ENCODE measurements around the gene DDX56. TPM values are rescaled to one million over a fixed set of nuclear protein-coding genes. Genes with fewer than 3 reads are reported as not detected.

The DDX56 gene
- total RNA-seq, 4 donors from 2014 or later: 34.1 to 69.6 (median 50.0) TPM

DNA sequence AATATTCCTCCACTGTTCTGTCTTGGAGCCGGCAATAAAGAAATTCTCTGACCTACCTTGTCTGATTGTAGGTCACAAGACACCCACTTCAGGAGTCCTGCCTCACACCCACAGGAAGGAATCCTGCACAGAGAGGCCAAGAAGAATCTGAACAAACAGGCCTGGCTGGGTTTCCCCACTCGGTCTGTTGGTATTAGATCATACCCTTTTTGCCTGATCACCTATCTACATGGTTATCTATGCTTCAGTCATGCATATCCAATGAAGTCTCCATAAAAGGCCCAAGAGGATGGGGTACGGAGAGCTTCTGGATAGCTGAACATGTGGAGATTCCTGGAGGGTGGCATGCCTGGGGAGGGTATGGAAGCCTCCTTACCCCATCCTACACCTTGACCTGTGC, 45.0 kb upstream of the DDX56 start:
- 26 to 31% methylated on average over 3 of the region's 3 CpGs for WGBS, 2 donors
- Histone ChIP-seq H3K27me3 (no peaks in the 10 kb centered on the region), H3K36me3 (no peaks in the 10 kb centered on the region), H3K9me3 (no peaks in the 10 kb centered on the region), H3K4me3 (no peak overlapping the region), H3K27ac (peak overlapping the region; percentile 18 to 80 (median 65)), H3K4me1 (peaks cover 18 to 96% (median 56%) of the 10 kb centered on the region in 3 donors)
- TF ChIP-seq CTCF (IDR thresholded peaks at IDR 0.05): no peak
- no peak for TF ChIP-seq POLR2A (IDR thresholded peaks at IDR 0.05)
- intact Hi-C loops (cut with DNase I): no loop called here
- no peak for DNase-seq

GRCh38 chr7:44618045-44618444, 44.3 kb upstream of the DDX56 start:
- Histone ChIP-seq H3K27me3 (no peaks in the 10 kb centered on the region), H3K4me1 (peaks cover 18 to 90% (median 54%) of the 10 kb centered on the region in 3 donors), H3K36me3 (no peaks in the 10 kb centered on the region), H3K27ac (peak overlapping the region in 3 of 4 donors; percentile 51 to 80 (median 79)), H3K9me3 (no peaks in the 10 kb centered on the region), H3K4me3 (no peak overlapping the region)
- 78 to 92% methylated on average over 1 of the region's 1 CpG for WGBS, 2 donors
- intact Hi-C loops (cut with DNase I): no loop called here
- TF ChIP-seq CTCF (IDR thresholded peaks at IDR 0.05): no peak
- no peak for TF ChIP-seq POLR2A (IDR thresholded peaks at IDR 0.05)
- no peak for DNase-seq

- H3K4me3 ChIP-seq: no peak overlapping the region
- no peaks in the 10 kb centered on the region for H3K27me3 ChIP-seq
- H3K27ac ChIP-seq: peak overlapping the region in 3 of 4 donors; percentile 25 to 80 (median 79)
- no peaks in the 10 kb centered on the region for H3K36me3 ChIP-seq
- 50 to 52% methylated on average over 2 of the region's 2 CpGs for WGBS, 2 donors
- no peaks in the 10 kb centered on the region for H3K9me3 ChIP-seq
- no peak for TF ChIP-seq POLR2A (IDR thresholded peaks at IDR 0.05)
- TF ChIP-seq CTCF (IDR thresholded peaks at IDR 0.05): no peak
- peaks cover 18 to 84% (median 48%) of the 10 kb centered on the region in 3 donors for H3K4me1 ChIP-seq
- DNase-seq: no peak
- intact Hi-C loops (cut with DNase I): no loop called here
These were observed 43.6 kb upstream of the DDX56 start for GRCh38 chr7:44617225-44617890.

GRCh38 chr7:44616545-44616944, 42.8 kb upstream of the DDX56 start:
- Histone ChIP-seq H3K9me3 (no peaks in the 10 kb centered on the region), H3K4me1 (peaks cover 18 to 75% (median 42%) of the 10 kb centered on the region in 3 donors), H3K27ac (no peak overlapping the region), H3K36me3 (no peaks in the 10 kb centered on the region), H3K4me3 (no peak overlapping the region), H3K27me3 (no peaks in the 10 kb centered on the region)
- WGBS, 2 donors: 86 to 88% methylated on average over 12 of the region's 12 CpGs
- no peak for DNase-seq
- TF ChIP-seq CTCF (IDR thresholded peaks at IDR 0.05): no peak
- no peak for TF ChIP-seq POLR2A (IDR thresholded peaks at IDR 0.05)
- intact Hi-C loops (cut with DNase I): no loop called here

DNA sequence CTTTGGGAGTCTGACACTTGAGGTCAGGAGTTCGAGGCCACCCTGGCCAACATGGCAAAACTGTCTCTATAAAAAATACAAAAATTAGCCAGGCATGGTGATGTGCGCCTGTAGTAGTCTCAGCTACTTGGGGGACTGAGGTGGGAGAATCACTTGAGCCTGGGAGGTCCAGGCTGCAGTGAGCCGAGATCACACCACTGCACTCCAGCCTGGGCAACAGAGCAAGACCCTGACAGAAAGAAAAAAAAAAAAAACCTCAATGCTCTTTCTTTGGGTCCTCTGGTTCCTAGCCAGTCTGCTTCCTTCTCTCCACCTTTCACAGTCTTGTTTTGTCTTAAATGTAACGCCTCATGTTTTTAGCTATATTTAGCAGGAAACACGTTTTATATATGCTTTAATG, 42.1 kb upstream of the DDX56 start:
- no peaks in the 10 kb centered on the region for H3K27me3 ChIP-seq
- no peak for DNase-seq
- 76 to 93% methylated on average over 5 of the region's 5 CpGs for WGBS, 2 donors
- peaks cover 18 to 68% (median 34%) of the 10 kb centered on the region in 3 donors for H3K4me1 ChIP-seq
- H3K36me3 ChIP-seq: no peaks in the 10 kb centered on the region
- intact Hi-C loops (cut with DNase I): no loop called here
- no peak overlapping the region for H3K4me3 ChIP-seq
- H3K27ac ChIP-seq: peak overlapping the region in 3 of 4 donors; percentile 28 to 59 (median 39)
- no peaks in the 10 kb centered on the region for H3K9me3 ChIP-seq
- TF ChIP-seq POLR2A (IDR thresholded peaks at IDR 0.05): no peak
- no peak for TF ChIP-seq CTCF (IDR thresholded peaks at IDR 0.05)

All from esophagus squamous epithelium (tissue), 5 donors.